ENCODE results near the gene DUSP22. TPM values are rescaled to one million over a fixed set of nuclear protein-coding genes. Genes with fewer than 3 reads are reported as not detected.

DUSP22 gene
- total and polyA plus RNA-seq, 9 of the 15 experiments (the other 6 are each of a cell fraction or from before 2014, with no cell fraction given): 9.3 to 19.4 (median 11.8) TPM

DNA sequence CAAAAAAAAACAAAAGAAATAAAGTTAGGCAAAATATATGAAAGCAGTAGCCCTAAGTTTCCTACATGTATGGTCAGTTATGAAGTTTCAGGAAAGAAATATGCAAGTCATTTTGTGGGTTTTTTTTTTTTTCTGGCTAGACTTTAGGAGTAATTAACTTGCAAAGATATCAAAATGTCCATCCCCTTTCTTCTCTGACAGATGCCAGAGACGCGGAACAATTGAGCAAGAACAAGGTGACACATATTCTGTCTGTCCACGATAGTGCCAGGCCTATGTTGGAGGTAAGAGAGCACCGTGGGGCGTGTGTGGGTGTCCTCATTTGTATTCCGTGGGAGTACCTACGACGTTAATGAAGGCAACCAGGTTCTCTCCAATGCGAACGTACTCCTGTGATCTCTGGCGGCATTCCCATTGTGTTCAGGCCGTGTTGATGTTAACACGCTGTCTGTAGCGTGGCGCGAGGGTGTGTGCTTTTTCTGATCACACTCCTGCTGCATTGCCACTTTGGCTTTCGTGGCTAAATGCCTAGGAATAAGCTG lies 19.5 kb downstream of the DUSP22 start (continued):
- TF ChIP-seq, protein P1, sequence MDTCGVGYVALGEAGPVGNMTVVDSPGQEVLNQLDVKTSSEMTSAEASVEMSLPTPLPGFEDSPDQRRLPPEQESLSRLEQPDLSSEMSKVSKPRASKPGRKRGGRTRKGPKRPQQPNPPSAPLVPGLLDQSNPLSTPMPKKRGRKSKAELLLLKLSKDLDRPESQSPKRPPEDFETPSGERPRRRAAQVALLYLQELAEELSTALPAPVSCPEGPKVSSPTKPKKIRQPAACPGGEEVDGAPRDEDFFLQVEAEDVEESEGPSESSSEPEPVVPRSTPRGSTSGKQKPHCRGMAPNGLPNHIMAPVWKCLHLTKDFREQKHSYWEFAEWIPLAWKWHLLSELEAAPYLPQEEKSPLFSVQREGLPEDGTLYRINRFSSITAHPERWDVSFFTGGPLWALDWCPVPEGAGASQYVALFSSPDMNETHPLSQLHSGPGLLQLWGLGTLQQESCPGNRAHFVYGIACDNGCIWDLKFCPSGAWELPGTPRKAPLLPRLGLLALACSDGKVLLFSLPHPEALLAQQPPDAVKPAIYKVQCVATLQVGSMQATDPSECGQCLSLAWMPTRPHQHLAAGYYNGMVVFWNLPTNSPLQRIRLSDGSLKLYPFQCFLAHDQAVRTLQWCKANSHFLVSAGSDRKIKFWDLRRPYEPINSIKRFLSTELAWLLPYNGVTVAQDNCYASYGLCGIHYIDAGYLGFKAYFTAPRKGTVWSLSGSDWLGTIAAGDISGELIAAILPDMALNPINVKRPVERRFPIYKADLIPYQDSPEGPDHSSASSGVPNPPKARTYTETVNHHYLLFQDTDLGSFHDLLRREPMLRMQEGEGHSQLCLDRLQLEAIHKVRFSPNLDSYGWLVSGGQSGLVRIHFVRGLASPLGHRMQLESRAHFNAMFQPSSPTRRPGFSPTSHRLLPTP (IDR thresholded peaks at IDR 0.05; ENCODE audit: borderline replicate concordance, extremely low read depth, insufficient read length): no peak
- TF ChIP-seq, protein P2, sequence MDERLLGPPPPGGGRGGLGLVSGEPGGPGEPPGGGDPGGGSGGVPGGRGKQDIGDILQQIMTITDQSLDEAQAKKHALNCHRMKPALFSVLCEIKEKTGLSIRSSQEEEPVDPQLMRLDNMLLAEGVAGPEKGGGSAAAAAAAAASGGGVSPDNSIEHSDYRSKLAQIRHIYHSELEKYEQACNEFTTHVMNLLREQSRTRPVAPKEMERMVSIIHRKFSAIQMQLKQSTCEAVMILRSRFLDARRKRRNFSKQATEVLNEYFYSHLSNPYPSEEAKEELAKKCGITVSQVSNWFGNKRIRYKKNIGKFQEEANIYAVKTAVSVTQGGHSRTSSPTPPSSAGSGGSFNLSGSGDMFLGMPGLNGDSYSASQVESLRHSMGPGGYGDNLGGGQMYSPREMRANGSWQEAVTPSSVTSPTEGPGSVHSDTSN (CRISPR knock-in tag; IDR thresholded peaks at IDR 0.05; ENCODE audit: low read depth): no peak
- TF ChIP-seq, protein P2 (tag; conservative IDR thresholded peaks at IDR 0.05; ENCODE audit: low read depth): 0 out of 2 replicates have a peak, but pooled peaks have one; percentile 6
- TF ChIP-seq CEBPB (tag; IDR thresholded peaks at IDR 0.05) (peak; percentile 86), RAD21 (CRISPR knock-in tag; conservative IDR thresholded peaks at IDR 0.05 in 1 of 2, IDR thresholded peaks at IDR 0.05 in 1 of 2) (no peak), DACH1 (IDR thresholded peaks at IDR 0.05; ENCODE audit: partially characterized antibody) (no peak), ZNF408 (CRISPR knock-in tag; IDR thresholded peaks at IDR 0.05; ENCODE audit: low read depth) (no peak), MAFG (tag; conservative IDR thresholded peaks at IDR 0.05) (peak; percentile 91), NR2C1 (IDR thresholded peaks at IDR 0.05) (no peak), NR2C1 (tag; IDR thresholded peaks at IDR 0.05) (no peak)
- TF ChIP-seq, protein P3, sequence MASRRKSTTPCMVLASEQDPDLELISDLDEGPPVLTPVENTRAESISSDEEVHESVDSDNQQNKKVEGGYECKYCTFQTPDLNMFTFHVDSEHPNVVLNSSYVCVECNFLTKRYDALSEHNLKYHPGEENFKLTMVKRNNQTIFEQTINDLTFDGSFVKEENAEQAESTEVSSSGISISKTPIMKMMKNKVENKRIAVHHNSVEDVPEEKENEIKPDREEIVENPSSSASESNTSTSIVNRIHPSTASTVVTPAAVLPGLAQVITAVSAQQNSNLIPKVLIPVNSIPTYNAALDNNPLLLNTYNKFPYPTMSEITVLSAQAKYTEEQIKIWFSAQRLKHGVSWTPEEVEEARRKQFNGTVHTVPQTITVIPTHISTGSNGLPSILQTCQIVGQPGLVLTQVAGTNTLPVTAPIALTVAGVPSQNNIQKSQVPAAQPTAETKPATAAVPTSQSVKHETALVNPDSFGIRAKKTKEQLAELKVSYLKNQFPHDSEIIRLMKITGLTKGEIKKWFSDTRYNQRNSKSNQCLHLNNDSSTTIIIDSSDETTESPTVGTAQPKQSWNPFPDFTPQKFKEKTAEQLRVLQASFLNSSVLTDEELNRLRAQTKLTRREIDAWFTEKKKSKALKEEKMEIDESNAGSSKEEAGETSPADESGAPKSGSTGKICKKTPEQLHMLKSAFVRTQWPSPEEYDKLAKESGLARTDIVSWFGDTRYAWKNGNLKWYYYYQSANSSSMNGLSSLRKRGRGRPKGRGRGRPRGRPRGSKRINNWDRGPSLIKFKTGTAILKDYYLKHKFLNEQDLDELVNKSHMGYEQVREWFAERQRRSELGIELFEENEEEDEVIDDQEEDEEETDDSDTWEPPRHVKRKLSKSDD (conservative IDR thresholded peaks at IDR 0.05; ENCODE audit: low read length): no peak
- TF ChIP-seq, protein P4, sequence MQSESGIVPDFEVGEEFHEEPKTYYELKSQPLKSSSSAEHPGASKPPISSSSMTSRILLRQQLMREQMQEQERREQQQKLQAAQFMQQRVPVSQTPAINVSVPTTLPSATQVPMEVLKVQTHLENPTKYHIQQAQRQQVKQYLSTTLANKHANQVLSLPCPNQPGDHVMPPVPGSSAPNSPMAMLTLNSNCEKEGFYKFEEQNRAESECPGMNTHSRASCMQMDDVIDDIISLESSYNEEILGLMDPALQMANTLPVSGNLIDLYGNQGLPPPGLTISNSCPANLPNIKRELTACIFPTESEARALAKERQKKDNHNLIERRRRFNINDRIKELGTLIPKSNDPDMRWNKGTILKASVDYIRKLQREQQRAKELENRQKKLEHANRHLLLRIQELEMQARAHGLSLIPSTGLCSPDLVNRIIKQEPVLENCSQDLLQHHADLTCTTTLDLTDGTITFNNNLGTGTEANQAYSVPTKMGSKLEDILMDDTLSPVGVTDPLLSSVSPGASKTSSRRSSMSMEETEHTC (IDR thresholded peaks at IDR 0.05): no peak
- TF ChIP-seq, protein P5, sequence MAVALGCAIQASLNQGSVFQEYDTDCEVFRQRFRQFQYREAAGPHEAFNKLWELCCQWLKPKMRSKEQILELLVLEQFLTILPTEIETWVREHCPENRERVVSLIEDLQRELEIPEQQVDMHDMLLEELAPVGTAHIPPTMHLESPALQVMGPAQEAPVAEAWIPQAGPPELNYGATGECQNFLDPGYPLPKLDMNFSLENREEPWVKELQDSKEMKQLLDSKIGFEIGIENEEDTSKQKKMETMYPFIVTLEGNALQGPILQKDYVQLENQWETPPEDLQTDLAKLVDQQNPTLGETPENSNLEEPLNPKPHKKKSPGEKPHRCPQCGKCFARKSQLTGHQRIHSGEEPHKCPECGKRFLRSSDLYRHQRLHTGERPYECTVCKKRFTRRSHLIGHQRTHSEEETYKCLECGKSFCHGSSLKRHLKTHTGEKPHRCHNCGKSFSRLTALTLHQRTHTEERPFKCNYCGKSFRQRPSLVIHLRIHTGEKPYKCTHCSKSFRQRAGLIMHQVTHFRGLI (CRISPR knock-in tag; IDR thresholded peaks at IDR 0.05): no peak
